ENCODE measurements around the gene ATG2A. TPM values are rescaled to one million over a fixed set of nuclear protein-coding genes. Genes with fewer than 3 reads are reported as not detected.

The ATG2A gene
- total and polyA plus RNA-seq, 2 of the 8 experiments (the other 6 are each of a cell fraction or from before 2014, with no cell fraction given): 12.1 to 22.1 TPM

- Histone ChIP-seq H3K9ac (replicated peaks in 1 of 4; ENCODE audit: extremely low read depth in 1 of 4, low read depth in 3 of 4, low read length in 3 of 4) (no peak overlapping the region), H2AFZ (ENCODE audit: low read length) (no peak overlapping the region), H3K14ac (ENCODE audit: insufficient read length) (no peak overlapping the region), H2BK15ac (ENCODE audit: low read length) (no peak overlapping the region), H3K4me1 (replicated peaks in 1 of 4; ENCODE audit: control insufficient read depth in 3 of 4, insufficient read depth in 4 of 4, low read length in 3 of 4) (peaks cover 0 to 2% (median under 1%) of the 10 kb centered on the region in 4 experiments; a peak in 2 of 7 replicates), H2BK5ac (ENCODE audit: low read depth, low read length) (no peak overlapping the region), H3K23me2 (ENCODE audit: low read depth, low read length) (no peaks in the 10 kb centered on the region), H2BK12ac (ENCODE audit: low read depth, low read length) (no peak overlapping the region), H4K20me1 (replicated peaks in 1 of 2; ENCODE audit: control insufficient read depth in 1 of 2, insufficient read depth in 2 of 2, low read length in 2 of 2) (peaks cover 0 to 2% of the 10 kb centered on the region in 2 experiments), H3K79me1 (ENCODE audit: low read depth, low read length) (no peaks in the 10 kb centered on the region), H2BK120ac (replicated peaks; ENCODE audit: low read depth, low read length) (no peak overlapping the region), H3K36me3 (ENCODE audit: control insufficient read depth in 2 of 4, insufficient read depth in 4 of 4, low read length in 3 of 4) (peaks cover 0 to 11% (median 1%) of the 10 kb centered on the region in 4 experiments; a peak in 3 of 8 replicates), H3K9me3 (ENCODE audit: insufficient read depth in 2 of 2, low read depth in 1 of 2, low read length in 1 of 2) (no peaks in the 10 kb centered on the region), H2BK20ac (ENCODE audit: low read length) (no peak overlapping the region), H3K4me2 (ENCODE audit: insufficient read depth in 1 of 2, low read depth in 2 of 2, low read length in 2 of 2) (no peak overlapping the region), H3K4ac (replicated peaks; ENCODE audit: insufficient read length, low read depth, low read length) (no peak overlapping the region), H3K27ac (ENCODE audit: low read depth, low read length) (no peak overlapping the region), H4K91ac (replicated peaks; ENCODE audit: insufficient read length, low read length) (no peak overlapping the region), H2AK5ac (ENCODE audit: low read depth, low read length) (no peak overlapping the region), H3K23ac (ENCODE audit: insufficient read length) (no peak overlapping the region), H3K18ac (ENCODE audit: extremely low read depth, low read length) (no peak overlapping the region), H3K4me3 (ENCODE audit: extremely low read depth in 1 of 4, insufficient read depth in 2 of 4, low read depth in 3 of 4, low read length in 4 of 4) (no peak overlapping the region), H3K79me2 (ENCODE audit: control insufficient read depth in 1 of 2, insufficient read depth in 2 of 2, low read length in 2 of 2) (no peaks in the 10 kb centered on the region), H4K8ac (ENCODE audit: extremely low read depth, insufficient read depth, low read length) (no peak overlapping the region), H3K56ac (replicated peaks; ENCODE audit: insufficient read length, low read depth, low read length) (no peak overlapping the region), H3K27me3 (replicated peaks in 1 of 4; ENCODE audit: control insufficient read depth in 3 of 4, extremely low read depth in 1 of 4, insufficient read depth in 3 of 4, low read length in 3 of 4) (no peaks in the 10 kb centered on the region), H4K5ac (ENCODE audit: insufficient read length, low read depth, low read length) (no peak overlapping the region)
- ChIA-PET POLR2A (ENCODE audit: partially characterized antibody) (interaction anchor here (1.3 to 24.6 kb wide), 4 partner anchors 12 to 146 kb away, joined by 3 to 408 read pairs (median 9); partner anchors contain the start of genes EHD1 and SAC3D1), CTCF (ENCODE audit: partially characterized antibody) (interaction anchor here (0.9 to 32.2 kb wide), 15 partner anchors 7 to 104 kb away, joined by 3 to 1058 read pairs (median 5); partner anchors contain the start of genes BATF2, CDC42BPG, EHD1 and MAJIN)
- 93% methylated on average over 32 of the region's 39 CpGs; no CpG with 5 or more reads in 1 of the 2 experiments for WGBS, 2 experiments (ENCODE audit: extremely low coverage in 1 of 2, insufficient coverage in 1 of 2, insufficient read length in 1 of 2, insufficient replicate concordance in 2 of 2, low coverage in 1 of 2, low lambda C conversion rate in 2 of 2, missing lambda C conversion rate in 1 of 2)
- DNase-seq (ENCODE audit: low read depth in 1 of 2, low spot score in 2 of 2) (no peak), FAIRE-seq (no peak)
- TF ChIP-seq TEAD4 (IDR thresholded peaks at IDR 0.05; ENCODE audit: low read depth, low read length) (no peak), KDM5A (IDR thresholded peaks at IDR 0.05; ENCODE audit: low read length) (no peak), RNF2 (IDR thresholded peaks at IDR 0.05; ENCODE audit: borderline replicate concordance, low read depth, low read length, missing control alignments, poor library complexity, severe bottlenecking) (no peak), POLR2A (IDR thresholded peaks at IDR 0.05; ENCODE audit: control extremely low read depth in 1 of 2, low read depth in 2 of 2, low read length in 2 of 2) (no peak), ASH2L (IDR thresholded peaks at IDR 0.05; ENCODE audit: low read length) (no peak), EZH2 (IDR thresholded peaks at IDR 0.05; ENCODE audit: low read depth, low read length, severe bottlenecking) (no peak), TCF12 (IDR thresholded peaks at IDR 0.05; ENCODE audit: low read depth, low read length) (no peak), PHF8 (conservative IDR thresholded peaks at IDR 0.05; ENCODE audit: low read depth, low read length) (no peak), EGR1 (IDR thresholded peaks at IDR 0.05; ENCODE audit: borderline replicate concordance, low read depth, low read length) (no peak), SP2 (IDR thresholded peaks at IDR 0.05; ENCODE audit: low read length) (no peak), CREB1 (IDR thresholded peaks at IDR 0.05) (no peak), SRF (IDR thresholded peaks at IDR 0.05; ENCODE audit: low read depth, low read length) (no peak)
Observed at GRCh38 chr11:64894812-64895452, 22.1 kb downstream of the ATG2A start.
